ENCODE data around the gene FABP3. TPM values are rescaled to one million over a fixed set of nuclear protein-coding genes. Genes with fewer than 3 reads are reported as not detected.

Gene FABP3
- total RNA-seq, 2 experiments from 2014 or later: not detected

DNA sequence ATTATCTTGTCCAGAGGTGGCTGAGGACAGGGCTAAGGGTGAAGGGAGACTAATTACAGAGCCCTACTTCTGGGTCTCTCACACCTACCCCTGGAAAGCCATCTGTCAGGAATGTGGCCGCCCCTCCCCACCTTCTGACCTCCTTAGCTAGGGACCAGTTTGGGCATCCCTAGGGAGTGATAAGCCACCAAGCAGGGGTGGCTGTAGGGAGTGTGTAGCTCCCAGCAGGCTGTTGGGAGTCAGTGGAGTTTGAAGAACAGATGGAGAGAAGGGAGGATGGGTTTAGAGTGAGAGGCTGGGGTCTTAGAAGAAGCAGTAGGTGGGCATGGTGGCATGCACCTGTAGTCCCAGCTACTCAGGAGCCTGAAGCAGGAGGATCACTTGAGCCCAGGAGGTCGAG lies 39.3 kb upstream of the FABP3 start:
- no peak overlapping the region for H2AFZ ChIP-seq (ENCODE audit: low read length)
- POLR2A ChIA-PET: interaction anchor here (1.6 kb wide), 1 partner anchor 8 kb away, joined by 5 read pairs; no protein-coding TSS in a partner anchor
- H3K79me2 ChIP-seq (ENCODE audit: insufficient read depth, low read depth, low read length): no peaks in the 10 kb centered on the region
- no peaks in the 10 kb centered on the region for H3K9me2 ChIP-seq (ENCODE audit: insufficient read depth, low read length)
- no peak overlapping the region for H3K4me3 ChIP-seq (ENCODE audit: low read depth, low read length, poor library complexity, severe bottlenecking)
- no peak overlapping the region for H3K4me2 ChIP-seq (ENCODE audit: low read length)
- no peaks in the 10 kb centered on the region for H3K36me3 ChIP-seq (ENCODE audit: insufficient read depth, low read length)
- BruUV-seq (replicated peaks): no TSS peak
- CTCF ChIA-PET (ENCODE audit: unreplicated experiment): no interaction called here
- no peaks in the 10 kb centered on the region for H3K9me3 ChIP-seq (ENCODE audit: low read length)
- no peak for DNase-seq (ENCODE audit: low spot score)
- H3K4me1 ChIP-seq (ENCODE audit: insufficient read depth, low read length, poor library complexity, severe bottlenecking): peaks cover 4% of the 10 kb centered on the region
- intact Hi-C loops (cut with micrococcal nuclease; ENCODE audit: unreplicated experiment): no loop called here
- no peaks in the 10 kb centered on the region for H4K20me1 ChIP-seq (ENCODE audit: insufficient read depth, low read length)
- no peak for TF ChIP-seq CTCF (conservative IDR thresholded peaks at IDR 0.05; ENCODE audit: low read length)
- no peak for TF ChIP-seq EZH2phosphoT487 (IDR thresholded peaks at IDR 0.05; ENCODE audit: borderline replicate concordance, low read depth, low read length)
- no peak overlapping the region for H3K27ac ChIP-seq (ENCODE audit: low read depth, low read length, poor library complexity, severe bottlenecking)

DNA sequence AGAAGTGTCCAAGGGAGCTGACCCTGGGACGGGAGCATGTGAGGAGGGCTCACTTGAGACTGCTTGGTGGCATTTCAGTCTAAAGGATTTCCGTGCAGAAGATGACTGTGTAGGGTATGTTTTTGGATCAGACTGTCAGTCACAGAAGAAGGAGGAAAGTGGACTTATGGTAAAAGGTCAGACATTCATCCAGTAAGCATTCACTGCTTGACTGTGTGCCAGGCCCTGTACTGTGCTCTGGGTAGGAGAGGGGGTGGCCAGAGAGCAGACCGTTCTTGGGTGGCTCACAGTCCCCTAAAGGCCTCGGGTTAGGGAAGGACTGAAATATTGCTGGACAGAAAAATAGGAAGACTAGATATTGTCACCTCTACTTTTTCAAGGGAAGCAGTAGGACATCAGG lies 38.0 kb upstream of the FABP3 start:
- BruUV-seq (replicated peaks): no TSS peak
- no peaks in the 10 kb centered on the region for H3K4me1 ChIP-seq (ENCODE audit: insufficient read depth, low read length, poor library complexity, severe bottlenecking)
- H2AFZ ChIP-seq (ENCODE audit: low read length): no peak overlapping the region
- ChIA-PET POLR2A (interaction anchor here (1.6 kb wide), 1 partner anchor 10 kb away, joined by 5 read pairs; no protein-coding TSS in a partner anchor), CTCF (ENCODE audit: unreplicated experiment) (no interaction called here)
- no peak overlapping the region for H3K27ac ChIP-seq (ENCODE audit: low read depth, low read length, poor library complexity, severe bottlenecking)
- H3K9me2 ChIP-seq (ENCODE audit: insufficient read depth, low read length): no peaks in the 10 kb centered on the region
- H3K36me3 ChIP-seq (ENCODE audit: insufficient read depth, low read length): no peaks in the 10 kb centered on the region
- no peak for TF ChIP-seq CTCF (conservative IDR thresholded peaks at IDR 0.05; ENCODE audit: low read length)
- TF ChIP-seq EZH2phosphoT487 (IDR thresholded peaks at IDR 0.05; ENCODE audit: borderline replicate concordance, low read depth, low read length): no peak
- intact Hi-C loops (cut with micrococcal nuclease; ENCODE audit: unreplicated experiment): no loop called here
- no peaks in the 10 kb centered on the region for H3K9me3 ChIP-seq (ENCODE audit: low read length)
- H3K4me2 ChIP-seq (ENCODE audit: low read length): no peak overlapping the region
- H3K4me3 ChIP-seq (ENCODE audit: low read depth, low read length, poor library complexity, severe bottlenecking): no peak overlapping the region
- DNase-seq (ENCODE audit: low spot score): no peak
- no peaks in the 10 kb centered on the region for H4K20me1 ChIP-seq (ENCODE audit: insufficient read depth, low read length)
- H3K79me2 ChIP-seq (ENCODE audit: insufficient read depth, low read depth, low read length): no peaks in the 10 kb centered on the region

GRCh38 chr1:31409946-31410858 lies 37.3 kb upstream of the FABP3 start:
- TF ChIP-seq EZH2phosphoT487 (IDR thresholded peaks at IDR 0.05; ENCODE audit: borderline replicate concordance, low read depth, low read length) (no peak), CTCF (conservative IDR thresholded peaks at IDR 0.05; ENCODE audit: low read length) (no peak)
- CTCF ChIA-PET (ENCODE audit: unreplicated experiment): no interaction called here
- Histone ChIP-seq H3K4me2 (ENCODE audit: low read length) (no peak overlapping the region), H3K9me3 (ENCODE audit: low read length) (no peaks in the 10 kb centered on the region), H3K4me3 (ENCODE audit: low read depth, low read length, poor library complexity, severe bottlenecking) (no peak overlapping the region), H3K4me1 (ENCODE audit: insufficient read depth, low read length, poor library complexity, severe bottlenecking) (no peaks in the 10 kb centered on the region), H3K9me2 (ENCODE audit: insufficient read depth, low read length) (no peaks in the 10 kb centered on the region), H3K27ac (ENCODE audit: low read depth, low read length, poor library complexity, severe bottlenecking) (no peak overlapping the region), H2AFZ (ENCODE audit: low read length) (no peak overlapping the region), H3K36me3 (ENCODE audit: insufficient read depth, low read length) (no peaks in the 10 kb centered on the region), H3K79me2 (ENCODE audit: insufficient read depth, low read depth, low read length) (no peaks in the 10 kb centered on the region), H4K20me1 (ENCODE audit: insufficient read depth, low read length) (no peaks in the 10 kb centered on the region)
- no peak for DNase-seq (ENCODE audit: low spot score)
- intact Hi-C loops (cut with micrococcal nuclease; ENCODE audit: unreplicated experiment): no loop called here
- no TSS peak for BruUV-seq (replicated peaks)
- POLR2A ChIA-PET: no interaction called here
